ENCODE data around the gene STOX1. TPM values are rescaled to one million over a fixed set of nuclear protein-coding genes. Genes with fewer than 3 reads are reported as not detected.

The STOX1 gene
- total RNA-seq, 1 experiment from 2014 or later, result 5.8 TPM

DNA sequence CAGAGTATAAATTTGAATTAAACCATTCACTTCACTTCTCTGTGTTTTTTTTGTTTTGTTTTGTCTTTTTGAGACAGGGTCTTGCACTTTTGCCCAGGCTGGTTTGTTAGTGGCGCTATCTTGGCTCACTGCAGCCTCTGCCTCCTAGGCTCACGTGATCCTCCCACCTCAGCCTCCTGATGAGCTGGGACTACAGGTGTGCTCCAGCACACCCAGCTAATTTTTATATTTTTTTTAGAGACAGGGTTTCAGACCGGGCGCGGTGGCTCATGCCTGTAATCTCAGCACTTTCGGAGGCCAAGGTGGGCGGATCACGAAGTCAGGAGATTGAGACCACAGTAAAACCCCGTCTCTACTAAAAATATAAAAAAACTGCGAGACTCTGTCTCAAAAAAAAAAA, 36.9 kb upstream of the STOX1 start:
- TF ChIP-seq TCF7L2 (IDR thresholded peaks at IDR 0.05; ENCODE audit: low read depth, low read length), result no peak
- no peak for TF ChIP-seq SIN3A (IDR thresholded peaks at IDR 0.05; ENCODE audit: borderline replicate concordance, insufficient read depth, low read depth, low read length)
- TF ChIP-seq POLR2AphosphoS5 (IDR thresholded peaks at IDR 0.05; ENCODE audit: low read depth, low read length), result no peak
- TF ChIP-seq, protein P1, sequence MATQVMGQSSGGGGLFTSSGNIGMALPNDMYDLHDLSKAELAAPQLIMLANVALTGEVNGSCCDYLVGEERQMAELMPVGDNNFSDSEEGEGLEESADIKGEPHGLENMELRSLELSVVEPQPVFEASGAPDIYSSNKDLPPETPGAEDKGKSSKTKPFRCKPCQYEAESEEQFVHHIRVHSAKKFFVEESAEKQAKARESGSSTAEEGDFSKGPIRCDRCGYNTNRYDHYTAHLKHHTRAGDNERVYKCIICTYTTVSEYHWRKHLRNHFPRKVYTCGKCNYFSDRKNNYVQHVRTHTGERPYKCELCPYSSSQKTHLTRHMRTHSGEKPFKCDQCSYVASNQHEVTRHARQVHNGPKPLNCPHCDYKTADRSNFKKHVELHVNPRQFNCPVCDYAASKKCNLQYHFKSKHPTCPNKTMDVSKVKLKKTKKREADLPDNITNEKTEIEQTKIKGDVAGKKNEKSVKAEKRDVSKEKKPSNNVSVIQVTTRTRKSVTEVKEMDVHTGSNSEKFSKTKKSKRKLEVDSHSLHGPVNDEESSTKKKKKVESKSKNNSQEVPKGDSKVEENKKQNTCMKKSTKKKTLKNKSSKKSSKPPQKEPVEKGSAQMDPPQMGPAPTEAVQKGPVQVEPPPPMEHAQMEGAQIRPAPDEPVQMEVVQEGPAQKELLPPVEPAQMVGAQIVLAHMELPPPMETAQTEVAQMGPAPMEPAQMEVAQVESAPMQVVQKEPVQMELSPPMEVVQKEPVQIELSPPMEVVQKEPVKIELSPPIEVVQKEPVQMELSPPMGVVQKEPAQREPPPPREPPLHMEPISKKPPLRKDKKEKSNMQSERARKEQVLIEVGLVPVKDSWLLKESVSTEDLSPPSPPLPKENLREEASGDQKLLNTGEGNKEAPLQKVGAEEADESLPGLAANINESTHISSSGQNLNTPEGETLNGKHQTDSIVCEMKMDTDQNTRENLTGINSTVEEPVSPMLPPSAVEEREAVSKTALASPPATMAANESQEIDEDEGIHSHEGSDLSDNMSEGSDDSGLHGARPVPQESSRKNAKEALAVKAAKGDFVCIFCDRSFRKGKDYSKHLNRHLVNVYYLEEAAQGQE (IDR thresholded peaks at IDR 0.05; ENCODE audit: insufficient read depth in 1 of 2, low read depth in 2 of 2, low read length in 1 of 2), result no peak
- TF ChIP-seq CTCF (IDR thresholded peaks at IDR 0.05), result no peak
- Histone ChIP-seq H3K27ac (ENCODE audit: low read length) (no peak overlapping the region), H3K4me1 (ENCODE audit: control insufficient read depth, insufficient read depth, low read length) (no peaks in the 10 kb centered on the region), H3K9me3 (ENCODE audit: control insufficient read depth, insufficient read depth, low read depth, low read length) (no peaks in the 10 kb centered on the region), H3K4me3 (ENCODE audit: low read depth in 2 of 2, low read length in 2 of 2) (no peak overlapping the region), H3K36me3 (ENCODE audit: control insufficient read depth, insufficient read depth, low read length) (peaks cover 44% of the 10 kb centered on the region), H3K27me3 (ENCODE audit: control insufficient read depth, insufficient read depth, low read length) (no peaks in the 10 kb centered on the region)
- DNase-seq (ENCODE audit: low read depth, low spot score) (no peak), ATAC-seq (no peak)
- CTCF ChIA-PET, result no interaction called here
- POLR2A ChIA-PET, result interaction anchor here (0.7 kb wide), 1 partner anchor 41 kb away, joined by 3 read pairs; no protein-coding TSS in a partner anchor
- in situ Hi-C loops (cut with HindIII; ENCODE audit: low pct_unique_long_range_greater_than_20kb, low sequenced_read_pairs) (no loop called here), intact Hi-C loops (cut with micrococcal nuclease; ENCODE audit: unreplicated experiment) (loop anchor here (5.0 kb wide), 1 partner anchor 107 kb away; no protein-coding TSS in a partner anchor)
- BruUV-seq (replicated peaks), result no TSS peak

GRCh38 chr10:68792115-68792514, 35.2 kb upstream of the STOX1 start:
- H3K4me1 ChIP-seq (ENCODE audit: control insufficient read depth, insufficient read depth, low read length), result no peaks in the 10 kb centered on the region
- peaks cover 29% of the 10 kb centered on the region for H3K36me3 ChIP-seq (ENCODE audit: control insufficient read depth, insufficient read depth, low read length)
- no peaks in the 10 kb centered on the region for H3K27me3 ChIP-seq (ENCODE audit: control insufficient read depth, insufficient read depth, low read length)
- TF ChIP-seq POLR2AphosphoS5 (IDR thresholded peaks at IDR 0.05; ENCODE audit: low read depth, low read length) (no peak), SIN3A (IDR thresholded peaks at IDR 0.05; ENCODE audit: borderline replicate concordance, insufficient read depth, low read depth, low read length) (no peak), TCF7L2 (IDR thresholded peaks at IDR 0.05; ENCODE audit: low read depth, low read length) (no peak), CTCF (IDR thresholded peaks at IDR 0.05) (no peak)
- TF ChIP-seq, protein P1 (IDR thresholded peaks at IDR 0.05; ENCODE audit: insufficient read depth in 1 of 2, low read depth in 2 of 2, low read length in 1 of 2), result no peak
- no peak overlapping the region for H3K27ac ChIP-seq (ENCODE audit: low read length)
- in situ Hi-C loops (cut with HindIII; ENCODE audit: low pct_unique_long_range_greater_than_20kb, low sequenced_read_pairs) (no loop called here), intact Hi-C loops (cut with micrococcal nuclease; ENCODE audit: unreplicated experiment) (loop anchor here (5.0 kb wide), 1 partner anchor 105 kb away; no protein-coding TSS in a partner anchor)
- DNase-seq (ENCODE audit: low read depth, low spot score) (no peak), ATAC-seq (no peak)
- no TSS peak for BruUV-seq (replicated peaks)
- POLR2A ChIA-PET, result no interaction called here
- H3K9me3 ChIP-seq (ENCODE audit: control insufficient read depth, insufficient read depth, low read depth, low read length), result no peaks in the 10 kb centered on the region
- CTCF ChIA-PET, result no interaction called here
- no peak overlapping the region for H3K4me3 ChIP-seq (ENCODE audit: low read depth in 2 of 2, low read length in 2 of 2)
